Measurements from ENCODE around the gene OR2S2.

DNA sequence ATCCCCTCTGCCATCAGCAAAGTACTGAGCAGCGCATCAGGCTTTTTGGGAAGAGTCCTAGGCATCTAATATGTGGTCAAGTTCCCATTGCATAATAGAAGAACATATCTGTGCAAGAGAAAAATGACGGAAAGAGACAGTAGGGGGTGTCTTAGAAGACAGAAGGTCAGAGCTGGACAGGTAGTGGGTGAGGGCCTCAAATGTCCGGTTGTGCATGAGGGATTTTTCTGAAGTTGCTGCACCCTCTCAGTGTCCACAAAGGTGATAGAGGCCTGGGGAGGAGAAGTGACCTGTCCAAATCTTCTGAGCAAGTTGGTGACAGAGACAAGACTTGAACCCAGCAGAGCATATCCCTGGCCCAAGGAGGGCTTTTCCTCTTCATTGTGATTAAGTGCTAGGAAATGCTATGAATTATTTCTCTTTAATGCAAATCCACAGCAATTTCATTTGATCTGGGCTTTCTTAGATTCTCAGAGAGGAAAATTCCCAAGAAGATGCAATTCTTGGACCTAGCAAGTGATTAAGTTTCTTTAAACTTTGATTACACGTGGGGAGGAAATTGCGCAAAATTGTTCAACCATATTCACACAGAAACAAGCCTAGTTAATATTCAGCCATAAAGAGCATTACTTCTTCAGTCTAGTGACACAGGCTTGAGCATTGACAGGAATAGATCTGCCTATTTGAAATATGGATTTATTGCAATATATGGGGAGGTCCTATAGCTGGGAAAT is at the start of gene OR2S2:
- TF ChIP-seq, protein P1, sequence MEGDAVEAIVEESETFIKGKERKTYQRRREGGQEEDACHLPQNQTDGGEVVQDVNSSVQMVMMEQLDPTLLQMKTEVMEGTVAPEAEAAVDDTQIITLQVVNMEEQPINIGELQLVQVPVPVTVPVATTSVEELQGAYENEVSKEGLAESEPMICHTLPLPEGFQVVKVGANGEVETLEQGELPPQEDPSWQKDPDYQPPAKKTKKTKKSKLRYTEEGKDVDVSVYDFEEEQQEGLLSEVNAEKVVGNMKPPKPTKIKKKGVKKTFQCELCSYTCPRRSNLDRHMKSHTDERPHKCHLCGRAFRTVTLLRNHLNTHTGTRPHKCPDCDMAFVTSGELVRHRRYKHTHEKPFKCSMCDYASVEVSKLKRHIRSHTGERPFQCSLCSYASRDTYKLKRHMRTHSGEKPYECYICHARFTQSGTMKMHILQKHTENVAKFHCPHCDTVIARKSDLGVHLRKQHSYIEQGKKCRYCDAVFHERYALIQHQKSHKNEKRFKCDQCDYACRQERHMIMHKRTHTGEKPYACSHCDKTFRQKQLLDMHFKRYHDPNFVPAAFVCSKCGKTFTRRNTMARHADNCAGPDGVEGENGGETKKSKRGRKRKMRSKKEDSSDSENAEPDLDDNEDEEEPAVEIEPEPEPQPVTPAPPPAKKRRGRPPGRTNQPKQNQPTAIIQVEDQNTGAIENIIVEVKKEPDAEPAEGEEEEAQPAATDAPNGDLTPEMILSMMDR (IDR thresholded peaks at IDR 0.05): no peak
- no peak for TF ChIP-seq POLR2A (IDR thresholded peaks at IDR 0.05)
